Subcutaneous abdominal adipose tissue (tissue), 5 donors: ENCODE measurements around the gene GALNT15.

Experiments used
- H3K27ac ChIP-seq: one replicate; pipeline ENCODE4 v1.7.0; 2013; ENCODE audit warnings: low read depth, mild to moderate bottlenecking, inconsistent platforms, low read length, moderate library complexity
- H3K27me3 ChIP-seq, 5 donors: one replicate each; pipeline ENCODE4 v1.7.0; 2013; ENCODE audit warnings: low read length in 5 of 5, inconsistent platforms in 1 of 5; ENCODE audit not compliant: control insufficient read depth in 5 of 5, insufficient read depth in 4 of 5
- H3K36me3 ChIP-seq, 5 donors: one replicate each; pipeline ENCODE4 v1.7.0; 2013; ENCODE audit warnings: low read length in 5 of 5; ENCODE audit not compliant: control insufficient read depth in 5 of 5, insufficient read depth in 5 of 5
- H3K4me1 ChIP-seq, 5 donors: one replicate each; pipeline ENCODE4 v1.7.0; 2013; ENCODE audit warnings: low read length in 5 of 5, mild to moderate bottlenecking in 3 of 5, moderate library complexity in 1 of 5; ENCODE audit not compliant: control insufficient read depth in 5 of 5, insufficient read depth in 5 of 5
- H3K4me3 ChIP-seq, 5 donors: one replicate each; pipeline ENCODE4 v1.7.0; 2013; ENCODE audit warnings: low read length in 5 of 5, low read depth in 1 of 5
- H3K9ac ChIP-seq, 5 donors: one replicate each; pipeline ENCODE4 v1.7.0; 2013; ENCODE audit warnings: low read length in 5 of 5, mild to moderate bottlenecking in 4 of 5, moderate library complexity in 3 of 5
- H3K9me3 ChIP-seq, 5 donors: one replicate each; pipeline ENCODE4 v1.7.0; 2013; ENCODE audit warnings: low read length in 5 of 5; ENCODE audit not compliant: control insufficient read depth in 5 of 5
- donor health status: healthy.
- donor health status: healthy.
- donor health status: healthy.
- donor health status: healthy.
- donor health status: healthy.

Gene GALNT15

GRCh38 chr3:16245609-16246008 is 71.1 kb downstream of the GALNT15 start:
- Histone ChIP-seq H3K27me3 (no peaks in the 10 kb centered on the region), H3K9me3 (no peaks in the 10 kb centered on the region), H3K4me3 (no peak overlapping the region), H3K4me1 (peaks cover 1 to 37% (median 23%) of the 10 kb centered on the region in 5 donors), H3K27ac (peak overlapping the region; percentile 54), H3K9ac (no peak overlapping the region), H3K36me3 (no peaks in the 10 kb centered on the region)

GRCh38 chr3:16247282-16248061 is 73.0 kb downstream of the GALNT15 start:
- H3K9me3 ChIP-seq: no peaks in the 10 kb centered on the region
- no peak overlapping the region for H3K9ac ChIP-seq
- H3K27ac ChIP-seq: peak overlapping the region; percentile 1
- H3K27me3 ChIP-seq: no peaks in the 10 kb centered on the region
- H3K4me3 ChIP-seq: no peak overlapping the region
- H3K4me1 ChIP-seq: peaks cover 1 to 25% (median 16%) of the 10 kb centered on the region in 5 donors
- no peaks in the 10 kb centered on the region for H3K36me3 ChIP-seq

GRCh38 chr3:16248556-16248955 is 74.1 kb downstream of the GALNT15 start:
- Histone ChIP-seq H3K4me1 (peaks cover 5 to 27% (median 21%) of the 10 kb centered on the region in 5 donors), H3K9ac (no peak overlapping the region), H3K27me3 (no peaks in the 10 kb centered on the region), H3K27ac (no peak overlapping the region), H3K4me3 (no peak overlapping the region), H3K9me3 (no peaks in the 10 kb centered on the region), H3K36me3 (no peaks in the 10 kb centered on the region)

GRCh38 chr3:16249336-16249735 is 74.9 kb downstream of the GALNT15 start:
- H3K27me3 ChIP-seq: no peaks in the 10 kb centered on the region
- no peak overlapping the region for H3K9ac ChIP-seq
- H3K4me1 ChIP-seq: peaks cover 6 to 26% (median 22%) of the 10 kb centered on the region in 5 donors
- H3K36me3 ChIP-seq: no peaks in the 10 kb centered on the region
- H3K4me3 ChIP-seq: no peak overlapping the region
- no peaks in the 10 kb centered on the region for H3K9me3 ChIP-seq
- no peak overlapping the region for H3K27ac ChIP-seq

GRCh38 chr3:16249886-16250285 is 75.4 kb downstream of the GALNT15 start:
- Histone ChIP-seq H3K9me3 (no peaks in the 10 kb centered on the region), H3K4me1 (peaks cover 6 to 20% (median 17%) of the 10 kb centered on the region in 5 donors), H3K9ac (no peak overlapping the region), H3K27me3 (no peaks in the 10 kb centered on the region), H3K4me3 (no peak overlapping the region), H3K27ac (no peak overlapping the region), H3K36me3 (no peaks in the 10 kb centered on the region)

- no peak overlapping the region for H3K9ac ChIP-seq
- H3K9me3 ChIP-seq: no peaks in the 10 kb centered on the region
- no peak overlapping the region for H3K4me3 ChIP-seq
- H3K27me3 ChIP-seq: no peaks in the 10 kb centered on the region
- peaks cover 0 to 1% (median 0%) of the 10 kb centered on the region in 5 donors for H3K36me3 ChIP-seq
- H3K4me1 ChIP-seq: peaks cover 6 to 18% (median 14%) of the 10 kb centered on the region in 5 donors
- no peak overlapping the region for H3K27ac ChIP-seq
Measured at GRCh38 chr3:16251316-16252085, 77.0 kb downstream of the GALNT15 start.

- peaks cover 0 to 6% (median 0%) of the 10 kb centered on the region in 5 donors for H3K36me3 ChIP-seq
- H3K27me3 ChIP-seq: no peaks in the 10 kb centered on the region
- H3K4me1 ChIP-seq: peaks cover 5 to 18% (median 13%) of the 10 kb centered on the region in 5 donors
- H3K27ac ChIP-seq: no peak overlapping the region
- no peak overlapping the region for H3K9ac ChIP-seq
- no peak overlapping the region for H3K4me3 ChIP-seq
- no peaks in the 10 kb centered on the region for H3K9me3 ChIP-seq
Measured at GRCh38 chr3:16252243-16252978, 77.9 kb downstream of the GALNT15 start.

GRCh38 chr3:16252988-16253387 is 78.5 kb downstream of the GALNT15 start:
- Histone ChIP-seq H3K9ac (no peak overlapping the region), H3K4me1 (peaks cover 5 to 20% (median 13%) of the 10 kb centered on the region in 5 donors), H3K27ac (no peak overlapping the region), H3K27me3 (no peaks in the 10 kb centered on the region), H3K9me3 (no peaks in the 10 kb centered on the region), H3K4me3 (no peak overlapping the region), H3K36me3 (peaks cover 0 to 6% (median 0%) of the 10 kb centered on the region in 5 donors)

- peaks cover 5 to 20% (median 13%) of the 10 kb centered on the region in 5 donors for H3K4me1 ChIP-seq
- H3K27me3 ChIP-seq: no peaks in the 10 kb centered on the region
- H3K36me3 ChIP-seq: peaks cover 0 to 9% (median 2%) of the 10 kb centered on the region in 5 donors
- H3K9me3 ChIP-seq: no peaks in the 10 kb centered on the region
- H3K9ac ChIP-seq: no peak overlapping the region
- H3K27ac ChIP-seq: no peak overlapping the region
- H3K4me3 ChIP-seq: no peak overlapping the region
Measured at GRCh38 chr3:16253601-16254000, 79.1 kb downstream of the GALNT15 start.
